Measurements from ENCODE around the gene DLG3. TPM values are rescaled to one million over a fixed set of nuclear protein-coding genes. Genes with fewer than 3 reads are reported as not detected.

DLG3 gene
- polyA plus RNA-seq, 1 donor from 2014 or later: 66.5 TPM

DNA sequence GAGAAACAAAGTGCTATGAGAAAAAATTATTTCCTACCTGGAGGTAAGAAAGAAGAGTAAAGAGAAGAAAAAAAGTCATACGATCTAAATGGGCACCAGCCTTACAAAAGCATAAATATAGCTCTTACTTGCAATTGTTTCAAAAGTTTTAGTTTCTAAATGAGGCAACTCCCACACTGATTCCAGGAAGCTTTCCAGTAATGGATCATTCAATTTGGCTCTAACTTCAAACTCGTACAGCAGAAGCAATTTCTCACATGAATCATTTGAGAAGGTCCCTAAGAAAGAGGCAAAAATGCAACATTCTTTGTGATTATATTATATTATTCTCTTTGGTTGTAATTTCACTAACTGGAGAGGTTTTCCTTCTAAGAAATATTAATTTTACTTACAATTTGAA, 109.9 kb downstream of the DLG3 start:
- Histone ChIP-seq H3F3A (ENCODE audit: insufficient read depth, low read length, poor library complexity, severe bottlenecking) (no peaks in the 10 kb centered on the region), H3K36me3 (ENCODE audit: insufficient read depth, low read length) (no peaks in the 10 kb centered on the region), H3K27me3 (ENCODE audit: insufficient read depth, low read depth, low read length) (no peaks in the 10 kb centered on the region), H3K4me3 (ENCODE audit: low read length) (no peak overlapping the region), H3K9me3 (ENCODE audit: low read length) (no peaks in the 10 kb centered on the region), H4K20me1 (ENCODE audit: insufficient read depth) (no peaks in the 10 kb centered on the region), H3K27ac (ENCODE audit: low read length) (no peak overlapping the region), H3K4me2 (ENCODE audit: low read length) (no peak overlapping the region), H3K79me2 (replicated peaks; ENCODE audit: insufficient read depth, low read length) (no peaks in the 10 kb centered on the region), H3K9me2 (ENCODE audit: insufficient read depth, low read length) (no peaks in the 10 kb centered on the region), H3K9ac (ENCODE audit: low read length) (no peak overlapping the region), H2AFZ (ENCODE audit: low read depth, low read length) (no peak overlapping the region)
- TF ChIP-seq CTCF (IDR thresholded peaks at IDR 0.05; ENCODE audit: poor library complexity, severe bottlenecking): no peak
- no peak for TF ChIP-seq EZH2 (IDR thresholded peaks at IDR 0.05; ENCODE audit: borderline replicate concordance, insufficient read depth, low read length, poor library complexity, severe bottlenecking)
- TF ChIP-seq RAD21 (conservative IDR thresholded peaks at IDR 0.05): no peak
- no peak for TF ChIP-seq POLR2AphosphoS5 (IDR thresholded peaks at IDR 0.05)
- no peak for TF ChIP-seq SMC3 (conservative IDR thresholded peaks at IDR 0.05; ENCODE audit: poor library complexity)
- no peak for TF ChIP-seq EP300 (conservative IDR thresholded peaks at IDR 0.05; ENCODE audit: poor library complexity, severe bottlenecking)
- TF ChIP-seq, protein P1, sequence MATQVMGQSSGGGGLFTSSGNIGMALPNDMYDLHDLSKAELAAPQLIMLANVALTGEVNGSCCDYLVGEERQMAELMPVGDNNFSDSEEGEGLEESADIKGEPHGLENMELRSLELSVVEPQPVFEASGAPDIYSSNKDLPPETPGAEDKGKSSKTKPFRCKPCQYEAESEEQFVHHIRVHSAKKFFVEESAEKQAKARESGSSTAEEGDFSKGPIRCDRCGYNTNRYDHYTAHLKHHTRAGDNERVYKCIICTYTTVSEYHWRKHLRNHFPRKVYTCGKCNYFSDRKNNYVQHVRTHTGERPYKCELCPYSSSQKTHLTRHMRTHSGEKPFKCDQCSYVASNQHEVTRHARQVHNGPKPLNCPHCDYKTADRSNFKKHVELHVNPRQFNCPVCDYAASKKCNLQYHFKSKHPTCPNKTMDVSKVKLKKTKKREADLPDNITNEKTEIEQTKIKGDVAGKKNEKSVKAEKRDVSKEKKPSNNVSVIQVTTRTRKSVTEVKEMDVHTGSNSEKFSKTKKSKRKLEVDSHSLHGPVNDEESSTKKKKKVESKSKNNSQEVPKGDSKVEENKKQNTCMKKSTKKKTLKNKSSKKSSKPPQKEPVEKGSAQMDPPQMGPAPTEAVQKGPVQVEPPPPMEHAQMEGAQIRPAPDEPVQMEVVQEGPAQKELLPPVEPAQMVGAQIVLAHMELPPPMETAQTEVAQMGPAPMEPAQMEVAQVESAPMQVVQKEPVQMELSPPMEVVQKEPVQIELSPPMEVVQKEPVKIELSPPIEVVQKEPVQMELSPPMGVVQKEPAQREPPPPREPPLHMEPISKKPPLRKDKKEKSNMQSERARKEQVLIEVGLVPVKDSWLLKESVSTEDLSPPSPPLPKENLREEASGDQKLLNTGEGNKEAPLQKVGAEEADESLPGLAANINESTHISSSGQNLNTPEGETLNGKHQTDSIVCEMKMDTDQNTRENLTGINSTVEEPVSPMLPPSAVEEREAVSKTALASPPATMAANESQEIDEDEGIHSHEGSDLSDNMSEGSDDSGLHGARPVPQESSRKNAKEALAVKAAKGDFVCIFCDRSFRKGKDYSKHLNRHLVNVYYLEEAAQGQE (IDR thresholded peaks at IDR 0.05; ENCODE audit: borderline replicate concordance): no peak
- TF ChIP-seq MXI1 (conservative IDR thresholded peaks at IDR 0.05; ENCODE audit: poor library complexity, severe bottlenecking): no peak
- no peak for TF ChIP-seq TAF1 (IDR thresholded peaks at IDR 0.05; ENCODE audit: low read depth)

GRCh38 chrX:70554948-70555347, 110.3 kb downstream of the DLG3 start:
- no peaks in the 10 kb centered on the region for H3K27me3 ChIP-seq (ENCODE audit: insufficient read depth, low read depth, low read length)
- H3F3A ChIP-seq (ENCODE audit: insufficient read depth, low read length, poor library complexity, severe bottlenecking): no peaks in the 10 kb centered on the region
- H3K79me2 ChIP-seq (replicated peaks; ENCODE audit: insufficient read depth, low read length): no peaks in the 10 kb centered on the region
- no peaks in the 10 kb centered on the region for H3K9me2 ChIP-seq (ENCODE audit: insufficient read depth, low read length)
- H3K9ac ChIP-seq (ENCODE audit: low read length): no peak overlapping the region
- no peak overlapping the region for H3K4me3 ChIP-seq (ENCODE audit: low read length)
- no peak overlapping the region for H2AFZ ChIP-seq (ENCODE audit: low read depth, low read length)
- H4K20me1 ChIP-seq (ENCODE audit: insufficient read depth): no peaks in the 10 kb centered on the region
- TF ChIP-seq RAD21 (conservative IDR thresholded peaks at IDR 0.05): no peak
- no peak for TF ChIP-seq EP300 (conservative IDR thresholded peaks at IDR 0.05; ENCODE audit: poor library complexity, severe bottlenecking)
- TF ChIP-seq POLR2AphosphoS5 (IDR thresholded peaks at IDR 0.05): no peak
- TF ChIP-seq SMC3 (conservative IDR thresholded peaks at IDR 0.05; ENCODE audit: poor library complexity): no peak
- TF ChIP-seq TAF1 (IDR thresholded peaks at IDR 0.05; ENCODE audit: low read depth): no peak
- TF ChIP-seq, protein P1 (IDR thresholded peaks at IDR 0.05; ENCODE audit: borderline replicate concordance): no peak
- no peaks in the 10 kb centered on the region for H3K36me3 ChIP-seq (ENCODE audit: insufficient read depth, low read length)
- H3K9me3 ChIP-seq (ENCODE audit: low read length): no peaks in the 10 kb centered on the region
- no peak overlapping the region for H3K4me2 ChIP-seq (ENCODE audit: low read length)
- H3K27ac ChIP-seq (ENCODE audit: low read length): no peak overlapping the region

Small RNA genes within 50 kb of the gene (small RNA-seq; reads per million reads assigned to genes)
- 0 to 0.08 (median 0.03) reads per million in 3 experiments for gene RNU4-81P
- gene RNY4P23: 2.3 to 12.9 (median 3.6) reads per million in 3 experiments

Other genes starting within 250 kb of the DLG3 start
- not detected in 2 replicates for gene AWAT1, start 210.2 kb upstream of the DLG3 start, polyA plus RNA-seq
- gene P2RY4, start 184.6 kb upstream of the DLG3 start, polyA plus RNA-seq: not detected in 2 replicates
- not detected in 2 replicates for gene ARR3, start 176.5 kb upstream of the DLG3 start, polyA plus RNA-seq
- not detected in 2 replicates for gene RAB41, start 162.7 kb upstream of the DLG3 start, polyA plus RNA-seq
- gene PDZD11, start 154.9 kb upstream of the DLG3 start, polyA plus RNA-seq: 55.7 and 64.7 TPM in 2 replicates
- 1.1 and 2.7 TPM in 2 replicates for gene KIF4A, start 154.7 kb upstream of the DLG3 start, polyA plus RNA-seq
- 0.84 TPM in 1 of 2 replicates, not detected in the other for gene GDPD2, start 21.5 kb upstream of the DLG3 start, polyA plus RNA-seq

All from neural cell (in vitro differentiated cells).